Prostate gland (tissue), 2 donors: ENCODE measurements around the gene FFAR1. TPM values are rescaled to one million over a fixed set of nuclear protein-coding genes. Genes with fewer than 3 reads are reported as not detected.

Source experiments
- DNase-seq: peaks from one replicate; pipeline ENCODE4 v3.0.0-alpha.2; 2019; ENCODE audit warnings: low spot score
- H3K27ac ChIP-seq, 2 donors: fragments of 200-600 bp; sonication (generic); 2 replicates each; pipeline ENCODE4 v1.5.1; 2017 to 2019
- H3K27me3 ChIP-seq: fragments of 200-600 bp; sonication (generic); replicated peaks from 2 replicates; pipeline ENCODE4 v1.5.1; 2019; ENCODE audit not compliant: insufficient read depth
- H3K36me3 ChIP-seq, 2 donors: fragments of 200-600 bp; sonication (generic); 1 replicate in 1 of 2; 2 replicates in 1 of 2; pipeline versions ENCODE4 v1.5.1 to v1.8.1; 2017 to 2019
- H3K4me1 ChIP-seq: fragments of 200-600 bp; sonication (generic); replicated peaks from 2 replicates; pipeline ENCODE4 v1.5.1; 2019
- H3K4me3 ChIP-seq, 2 donors: fragments of 200-600 bp; sonication (generic); 2 replicates each; pipeline ENCODE4 v1.5.1; 2017 to 2019
- H3K9me3 ChIP-seq: fragments of 200-600 bp; sonication (generic); 2 replicates; pipeline ENCODE4 v1.5.1; 2017
- POLR2A ChIP-seq: fragments of 450-650 bp; IDR thresholded peaks from one replicate; pipeline ENCODE4 v1.6.1; 2016; ENCODE audit warnings: antibody characterized with exemption, mild to moderate bottlenecking
- POLR2AphosphoS5 ChIP-seq: sonication (generic); formaldehyde crosslinking; IDR thresholded peaks from one replicate; pipeline ENCODE4 v1.6.1; 2017; ENCODE audit warnings: antibody characterized with exemption
- WGBS: methylation state at CpG from one replicate; pipeline ENCODE4 v1.1.5; 2018; 5-methylcytosine and 5-hydroxymethylcytosine counted together
- intact Hi-C: fragments of 100-400 bp; cut with DNase I; formaldehyde crosslinking; loops from one replicate; pipeline ENCODE4 v1.14.2; 2022
- total RNA-seq, 2 donors: library from RNA; depleted of rRNA; stranded (reverse); fragments of >200 nt; gene quantifications; one replicate each; pipeline ENCODE4 v1.1.0, GENCODE V29; 2016
- TF ChIP-seq, protein P1 (sequence below), 4 experiments: fragments of 200-600 bp in 2 of 4; fragments of 450-650 bp in 2 of 4; sonication (generic) in 2 of 4; IDR thresholded peaks; 1 replicate in 3 of 4; 2 replicates in 1 of 4; pipeline ENCODE4 v1.5.1; 2016 to 2019; ENCODE audit warnings: antibody characterized with exemption in 4 of 4, mild to moderate bottlenecking in 2 of 4, moderate library complexity in 2 of 4

The FFAR1 gene
- total RNA-seq, 2 donors from 2014 or later, result 0.28 TPM; not detected in 1

DNA sequence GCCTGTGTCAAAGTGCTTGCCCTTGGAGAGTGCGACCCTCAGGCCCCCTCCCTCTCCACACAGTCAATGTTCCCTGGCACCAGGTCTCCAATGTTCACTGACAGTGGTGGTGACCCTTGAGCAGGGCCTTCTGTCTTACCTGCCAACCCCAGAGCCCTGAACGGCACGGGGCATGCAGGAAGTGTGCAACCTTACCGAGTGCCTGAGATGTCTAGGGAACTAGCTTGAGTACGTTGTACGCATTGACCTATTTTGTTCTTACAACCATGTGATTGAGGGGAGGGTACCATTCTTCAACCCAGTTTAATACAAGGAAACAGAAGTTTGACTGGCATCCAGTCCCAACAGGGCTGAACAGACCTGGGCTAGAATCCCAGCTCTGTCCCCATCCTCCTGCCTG lies 42.5 kb upstream of the FFAR1 start:
- intact Hi-C loops, result no loop called here
- 77% methylated on average over 6 of the region's 6 CpGs for WGBS

DNA sequence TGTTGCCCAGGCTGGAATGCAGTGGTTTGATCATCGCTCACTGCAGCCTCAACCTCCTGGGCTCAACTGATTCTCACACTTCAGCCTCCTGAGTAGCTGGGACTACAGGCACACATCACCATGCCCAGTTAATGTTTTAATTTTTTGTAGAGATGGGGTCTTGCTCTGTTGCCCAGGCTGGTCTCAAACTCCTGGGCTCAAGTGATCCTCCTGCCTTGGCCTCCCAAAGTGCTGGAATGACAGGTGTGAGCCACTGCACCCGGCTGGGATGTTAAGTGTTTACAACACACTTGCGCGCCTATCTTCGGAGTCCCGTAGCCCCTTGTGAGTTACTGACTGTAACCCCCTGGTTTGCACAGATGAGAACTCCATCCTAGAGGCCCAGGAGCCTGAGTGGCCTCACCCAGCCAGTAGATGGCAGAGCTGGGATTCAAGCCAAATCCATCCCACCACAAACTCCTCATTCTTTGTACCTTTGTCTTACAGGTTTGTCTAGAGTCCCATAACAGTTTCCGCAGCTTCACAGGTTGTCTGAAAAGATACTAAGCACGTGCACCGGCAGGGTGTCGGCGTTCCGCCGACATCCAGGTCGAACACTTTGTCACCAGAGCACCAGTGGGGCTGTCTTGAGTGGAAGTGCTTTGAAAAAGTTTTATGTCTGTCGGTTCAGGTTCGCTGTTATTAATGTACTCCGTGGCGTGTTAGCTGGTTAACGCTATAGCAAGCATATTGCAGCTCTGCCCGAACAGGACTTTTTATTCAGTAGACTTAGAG lies 41.0 kb upstream of the FFAR1 start:
- Histone ChIP-seq H3K27ac (no peak overlapping the region), H3K36me3 (no peaks in the 10 kb centered on the region), H3K4me1 (no peaks in the 10 kb centered on the region), H3K4me3 (no peak overlapping the region), H3K27me3 (no peaks in the 10 kb centered on the region), H3K9me3 (no peaks in the 10 kb centered on the region)
- TF ChIP-seq, protein P1, sequence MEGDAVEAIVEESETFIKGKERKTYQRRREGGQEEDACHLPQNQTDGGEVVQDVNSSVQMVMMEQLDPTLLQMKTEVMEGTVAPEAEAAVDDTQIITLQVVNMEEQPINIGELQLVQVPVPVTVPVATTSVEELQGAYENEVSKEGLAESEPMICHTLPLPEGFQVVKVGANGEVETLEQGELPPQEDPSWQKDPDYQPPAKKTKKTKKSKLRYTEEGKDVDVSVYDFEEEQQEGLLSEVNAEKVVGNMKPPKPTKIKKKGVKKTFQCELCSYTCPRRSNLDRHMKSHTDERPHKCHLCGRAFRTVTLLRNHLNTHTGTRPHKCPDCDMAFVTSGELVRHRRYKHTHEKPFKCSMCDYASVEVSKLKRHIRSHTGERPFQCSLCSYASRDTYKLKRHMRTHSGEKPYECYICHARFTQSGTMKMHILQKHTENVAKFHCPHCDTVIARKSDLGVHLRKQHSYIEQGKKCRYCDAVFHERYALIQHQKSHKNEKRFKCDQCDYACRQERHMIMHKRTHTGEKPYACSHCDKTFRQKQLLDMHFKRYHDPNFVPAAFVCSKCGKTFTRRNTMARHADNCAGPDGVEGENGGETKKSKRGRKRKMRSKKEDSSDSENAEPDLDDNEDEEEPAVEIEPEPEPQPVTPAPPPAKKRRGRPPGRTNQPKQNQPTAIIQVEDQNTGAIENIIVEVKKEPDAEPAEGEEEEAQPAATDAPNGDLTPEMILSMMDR (IDR thresholded peaks at IDR 0.05), result no peak
- no peak for TF ChIP-seq POLR2A
- no peak for TF ChIP-seq POLR2AphosphoS5
- intact Hi-C loops, result no loop called here
- 69% methylated on average over 20 of the region's 20 CpGs for WGBS
- no peak for DNase-seq

More for the DNA sequence above, 42.5 kb upstream of the FFAR1 start:
- Histone ChIP-seq H3K9me3 (no peaks in the 10 kb centered on the region), H3K27ac (no peak overlapping the region), H3K4me1 (no peaks in the 10 kb centered on the region), H3K27me3 (no peaks in the 10 kb centered on the region), H3K4me3 (no peak overlapping the region), H3K36me3 (no peaks in the 10 kb centered on the region)
- no peak for DNase-seq
- no peak for TF ChIP-seq POLR2A
- TF ChIP-seq, protein P1 (IDR thresholded peaks at IDR 0.05), result no peak
- no peak for TF ChIP-seq POLR2AphosphoS5

DNA sequence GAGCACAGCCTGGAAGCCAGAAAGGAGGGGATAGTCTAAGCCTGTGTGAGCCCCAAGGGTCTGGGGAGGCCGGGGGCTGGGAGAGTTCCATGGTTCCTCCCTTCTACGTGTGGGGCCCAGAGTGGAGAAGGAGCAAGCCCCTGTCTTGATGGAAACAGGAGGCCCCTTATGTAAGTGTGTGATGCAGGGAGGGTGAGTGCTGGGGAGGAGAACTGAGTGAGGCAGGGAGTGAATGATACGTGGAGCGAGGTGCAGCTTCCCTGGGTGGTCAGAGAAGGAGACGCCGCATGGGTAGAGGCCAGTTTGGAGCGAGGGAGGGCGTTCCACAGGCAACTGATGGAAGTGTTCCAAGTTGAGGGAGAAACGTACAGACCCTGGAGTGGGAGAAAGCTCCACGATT lies 39.8 kb upstream of the FFAR1 start:
- no peaks in the 10 kb centered on the region for H3K9me3 ChIP-seq
- no peaks in the 10 kb centered on the region for H3K36me3 ChIP-seq
- no peak for TF ChIP-seq POLR2A
- TF ChIP-seq, protein P1 (IDR thresholded peaks at IDR 0.05), result no peak
- no peak for TF ChIP-seq POLR2AphosphoS5
- DNase-seq, result no peak
- H3K27me3 ChIP-seq, result no peaks in the 10 kb centered on the region
- intact Hi-C loops, result no loop called here
- 70% methylated on average over 10 of the region's 10 CpGs for WGBS
- no peak overlapping the region for H3K4me3 ChIP-seq
- H3K4me1 ChIP-seq, result no peaks in the 10 kb centered on the region
- H3K27ac ChIP-seq, result no peak overlapping the region

DNA sequence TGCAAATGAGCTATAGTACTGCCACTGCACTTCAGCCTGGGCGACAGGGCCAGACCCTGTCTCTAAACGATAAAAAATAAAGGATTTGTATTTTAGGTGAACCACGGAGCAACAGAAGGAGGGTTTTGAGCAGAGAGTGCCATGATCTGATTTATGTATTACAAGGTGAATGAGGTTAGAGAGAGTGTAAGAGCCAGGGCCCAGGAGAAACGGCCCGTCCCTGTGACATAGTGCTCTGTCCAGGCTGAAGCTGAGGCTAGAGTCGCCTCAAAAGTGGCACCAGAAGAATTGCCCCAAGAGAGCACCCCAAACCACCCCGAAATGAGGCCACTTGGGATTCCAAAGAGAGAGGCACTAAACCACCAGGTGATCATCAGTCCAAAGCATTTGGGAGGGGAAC lies 38.8 kb upstream of the FFAR1 start:
- no peaks in the 10 kb centered on the region for H3K9me3 ChIP-seq
- H3K27ac ChIP-seq, result no peak overlapping the region
- H3K4me3 ChIP-seq, result no peak overlapping the region
- H3K4me1 ChIP-seq, result no peaks in the 10 kb centered on the region
- no peak for DNase-seq
- no peaks in the 10 kb centered on the region for H3K36me3 ChIP-seq
- intact Hi-C loops, result no loop called here
- WGBS, result 83% methylated on average over 7 of the region's 7 CpGs
- TF ChIP-seq POLR2AphosphoS5, result no peak
- no peak for TF ChIP-seq POLR2A
- TF ChIP-seq, protein P1 (IDR thresholded peaks at IDR 0.05), result no peak
- H3K27me3 ChIP-seq, result no peaks in the 10 kb centered on the region
